AG09309 (cell line): Measurements from ENCODE around the gene MOV10.

Experiments used
- DNase-seq: peaks from one replicate; pipeline ENCODE4 v3.0.0-alpha.2; 2010; ENCODE audit warnings: low read depth
- H3K4me3 ChIP-seq: 2 replicates; pipeline ENCODE4 v1.5.1; 2011; ENCODE audit warnings: mild to moderate bottlenecking, low read depth, low read length, moderate library complexity; ENCODE audit not compliant: control insufficient read depth
- TF ChIP-seq, protein P1 (sequence below): IDR thresholded peaks from 2 replicates; pipeline ENCODE4 v1.5.1; 2011; ENCODE audit warnings: mild to moderate bottlenecking, low read depth, low read length, inconsistent platforms; ENCODE audit not compliant: insufficient read depth, control insufficient read depth; ENCODE audit errors: missing control alignments

Gene MOV10

DNA sequence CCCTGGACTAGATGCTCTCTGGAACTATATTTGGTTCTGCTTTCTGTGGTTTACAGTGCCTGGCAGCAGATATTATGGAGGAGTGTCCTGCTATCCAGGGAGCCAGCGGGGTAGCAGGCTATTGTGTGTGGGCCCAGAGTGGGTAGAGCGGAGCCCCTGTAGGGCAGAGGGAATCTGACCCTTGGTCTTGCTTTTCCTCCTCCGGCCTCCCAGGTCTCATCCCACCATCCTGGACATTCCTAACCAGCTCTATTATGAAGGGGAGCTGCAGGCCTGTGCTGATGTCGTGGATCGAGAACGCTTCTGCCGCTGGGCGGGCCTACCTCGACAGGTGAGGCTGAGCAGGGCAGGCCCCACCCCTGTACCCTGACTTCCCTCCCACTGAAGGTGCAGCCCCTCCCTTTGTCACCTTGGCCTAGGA lies 23.3 kb downstream of the MOV10 start:
- no peak for DNase-seq
- TF ChIP-seq, protein P1, sequence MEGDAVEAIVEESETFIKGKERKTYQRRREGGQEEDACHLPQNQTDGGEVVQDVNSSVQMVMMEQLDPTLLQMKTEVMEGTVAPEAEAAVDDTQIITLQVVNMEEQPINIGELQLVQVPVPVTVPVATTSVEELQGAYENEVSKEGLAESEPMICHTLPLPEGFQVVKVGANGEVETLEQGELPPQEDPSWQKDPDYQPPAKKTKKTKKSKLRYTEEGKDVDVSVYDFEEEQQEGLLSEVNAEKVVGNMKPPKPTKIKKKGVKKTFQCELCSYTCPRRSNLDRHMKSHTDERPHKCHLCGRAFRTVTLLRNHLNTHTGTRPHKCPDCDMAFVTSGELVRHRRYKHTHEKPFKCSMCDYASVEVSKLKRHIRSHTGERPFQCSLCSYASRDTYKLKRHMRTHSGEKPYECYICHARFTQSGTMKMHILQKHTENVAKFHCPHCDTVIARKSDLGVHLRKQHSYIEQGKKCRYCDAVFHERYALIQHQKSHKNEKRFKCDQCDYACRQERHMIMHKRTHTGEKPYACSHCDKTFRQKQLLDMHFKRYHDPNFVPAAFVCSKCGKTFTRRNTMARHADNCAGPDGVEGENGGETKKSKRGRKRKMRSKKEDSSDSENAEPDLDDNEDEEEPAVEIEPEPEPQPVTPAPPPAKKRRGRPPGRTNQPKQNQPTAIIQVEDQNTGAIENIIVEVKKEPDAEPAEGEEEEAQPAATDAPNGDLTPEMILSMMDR: no peak
- no peak overlapping the region for H3K4me3 ChIP-seq

DNA sequence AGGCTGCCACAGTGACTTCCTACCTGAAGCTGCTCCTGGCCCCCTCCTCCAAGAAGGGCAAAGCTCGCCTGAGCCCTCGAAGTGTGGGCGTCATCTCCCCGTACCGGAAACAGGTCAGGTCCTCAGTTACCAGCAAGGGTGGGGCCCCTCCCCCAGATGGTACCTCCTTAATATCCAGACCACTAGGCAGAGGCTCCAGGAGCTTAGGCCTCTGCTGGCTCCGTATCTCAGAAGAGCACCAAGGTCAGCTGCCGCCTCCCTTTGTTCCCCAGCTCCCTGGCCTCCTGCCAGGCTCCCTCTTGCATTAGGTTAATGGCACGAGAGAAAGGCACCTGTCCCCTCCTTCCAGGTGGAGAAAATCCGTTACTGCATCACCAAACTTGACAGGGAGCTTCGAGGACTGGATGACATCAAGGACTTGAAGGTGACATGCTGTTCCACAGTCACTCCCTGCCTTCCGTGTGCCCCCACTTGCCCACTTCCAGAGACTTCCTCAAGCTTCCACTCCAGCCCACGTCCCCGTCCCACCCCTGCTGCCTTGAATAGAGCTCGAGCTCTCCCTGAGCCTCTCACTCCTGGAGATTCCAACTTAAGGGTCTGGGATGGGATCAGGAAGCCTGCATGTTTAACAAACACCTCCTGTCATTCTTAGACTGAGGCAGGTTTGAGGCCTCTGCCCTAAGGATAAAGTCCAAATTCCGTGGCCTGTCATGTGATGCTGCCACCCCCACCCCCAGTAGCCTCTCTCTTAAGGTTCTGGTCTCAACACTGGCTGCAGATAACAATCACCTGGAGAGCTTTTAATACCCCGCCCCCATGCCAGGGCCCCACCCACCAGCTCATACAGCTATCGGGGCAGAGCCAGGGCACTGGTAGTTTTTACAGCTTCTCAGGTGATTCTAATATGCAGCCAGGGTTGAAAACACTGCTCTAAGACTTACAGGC lies 24.2 kb downstream of the MOV10 start:
- H3K4me3 ChIP-seq: no peak overlapping the region
- TF ChIP-seq, protein P1: no peak
- no peak for DNase-seq

DNA sequence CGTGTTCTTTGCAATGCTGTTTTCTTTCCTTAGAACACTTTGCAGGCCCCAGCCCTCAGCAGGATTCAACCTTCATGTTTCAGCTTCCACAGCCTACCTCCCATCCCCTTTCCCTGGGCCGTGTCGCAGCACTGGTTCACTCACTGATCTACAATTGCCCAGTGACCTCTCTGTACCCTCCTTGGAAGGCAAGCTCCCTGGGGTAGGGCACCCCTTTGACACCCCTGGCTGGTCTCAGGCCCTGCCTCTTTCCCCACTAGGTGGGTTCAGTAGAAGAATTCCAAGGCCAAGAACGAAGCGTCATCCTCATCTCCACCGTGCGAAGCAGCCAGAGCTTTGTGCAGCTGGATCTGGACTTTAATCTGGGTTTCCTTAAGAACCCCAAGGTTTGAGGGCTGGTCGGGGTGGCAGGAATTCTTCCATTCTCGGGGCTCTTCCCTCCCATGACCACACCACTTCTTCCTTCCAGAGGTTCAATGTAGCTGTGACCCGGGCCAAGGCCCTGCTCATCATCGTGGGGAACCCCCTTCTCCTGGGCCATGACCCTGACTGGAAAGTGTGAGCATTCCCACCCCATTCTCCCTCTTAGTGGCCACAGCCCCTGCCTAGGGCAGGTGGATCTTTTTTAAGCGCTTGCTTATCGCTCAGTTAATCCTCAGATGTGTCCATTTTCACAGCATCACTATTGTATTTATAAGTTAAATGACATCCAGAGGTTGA lies 25.1 kb downstream of the MOV10 start:
- TF ChIP-seq, protein P1: no peak
- no peak for DNase-seq
- H3K4me3 ChIP-seq: no peak overlapping the region

DNA sequence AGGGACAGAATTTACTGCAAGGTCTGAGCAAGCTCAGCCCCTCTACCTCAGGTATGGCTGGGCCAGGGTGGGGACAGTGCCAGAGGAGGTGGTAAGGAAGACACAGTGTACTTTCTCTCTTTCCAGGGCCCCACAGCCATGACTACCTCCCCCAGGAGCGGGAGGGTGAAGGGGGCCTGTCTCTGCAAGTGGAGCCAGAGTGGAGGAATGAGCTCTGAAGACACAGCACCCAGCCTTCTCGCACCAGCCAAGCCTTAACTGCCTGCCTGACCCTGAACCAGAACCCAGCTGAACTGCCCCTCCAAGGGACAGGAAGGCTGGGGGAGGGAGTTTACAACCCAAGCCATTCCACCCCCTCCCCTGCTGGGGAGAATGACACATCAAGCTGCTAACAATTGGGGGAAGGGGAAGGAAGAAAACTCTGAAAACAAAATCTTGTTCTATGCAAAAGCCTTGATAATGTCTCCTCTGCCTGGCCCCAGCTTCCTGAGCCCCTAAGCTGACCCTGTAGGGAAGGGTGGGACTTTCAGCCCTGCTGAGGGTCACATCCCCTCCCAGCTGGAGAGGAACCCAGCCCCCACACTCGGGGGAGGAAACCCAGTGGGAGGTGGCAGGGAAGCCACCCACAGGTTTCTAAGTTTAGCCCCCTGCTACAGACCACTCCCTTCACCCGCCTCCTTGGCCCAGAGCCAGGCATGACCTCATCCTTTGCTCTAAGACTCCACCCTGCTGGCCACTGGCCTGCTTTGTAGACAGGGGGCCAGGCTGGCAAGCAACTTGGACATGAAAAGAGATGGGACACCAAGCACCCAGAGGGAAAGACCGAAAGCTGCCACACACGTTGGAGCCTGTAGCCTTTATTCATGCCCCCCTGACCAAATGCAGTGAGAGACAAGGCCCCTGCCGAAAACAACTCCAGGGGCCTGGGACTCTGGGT lies 26.1 kb downstream of the MOV10 start:
- TF ChIP-seq, protein P1: peak; percentile 26
- peak; percentile 75 for DNase-seq
- no peak overlapping the region for H3K4me3 ChIP-seq

DNA sequence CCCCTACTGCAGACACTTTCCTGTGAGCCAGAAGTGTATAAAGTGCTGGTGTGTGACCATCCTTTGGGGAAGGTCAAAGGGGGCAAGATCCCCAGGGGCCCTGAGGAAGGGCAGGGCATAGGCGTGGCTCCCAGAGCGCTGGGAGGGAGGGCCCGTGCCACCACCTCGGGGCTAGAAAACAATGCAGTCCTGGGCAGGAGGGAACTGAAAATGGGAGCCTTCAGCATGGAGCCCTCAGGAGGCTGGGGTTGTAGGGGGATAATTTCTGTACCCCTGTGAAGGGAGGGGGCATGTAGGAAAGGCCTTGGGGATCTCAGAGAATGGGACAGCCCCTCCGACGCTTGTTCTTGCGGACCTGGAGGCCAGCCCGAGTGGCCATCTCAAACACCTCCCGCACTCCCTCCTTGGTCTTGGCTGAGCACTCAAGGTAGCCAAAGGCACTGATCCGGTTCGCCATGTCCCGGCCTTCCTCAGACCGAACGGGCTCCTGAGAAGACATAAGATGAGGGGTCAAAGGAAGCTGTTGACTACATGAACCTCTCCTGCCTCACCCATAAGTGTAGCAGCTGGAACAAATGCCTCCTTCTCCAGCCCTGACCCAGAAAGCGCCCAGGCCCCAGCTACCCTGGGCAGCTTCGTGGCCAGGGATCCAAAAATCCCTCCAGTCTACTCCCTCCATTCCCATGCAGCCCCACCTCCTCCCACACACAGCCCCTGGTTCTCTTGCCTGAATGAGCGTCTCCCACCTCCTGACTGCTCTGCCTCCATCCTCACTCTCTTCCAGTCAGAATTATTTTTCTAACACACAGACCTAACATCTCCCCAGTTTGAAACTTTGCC lies 27.0 kb downstream of the MOV10 start:
- H3K4me3 ChIP-seq: no peak overlapping the region
- DNase-seq: no peak
- TF ChIP-seq, protein P1: no peak
